Testis (tissue), 2 donors: ENCODE measurements around the gene ACTG2.

Source experiments
- CTCF ChIP-seq, 3 experiments: fragments of 450-650 bp in 2 of 3; fragments of 200-600 bp in 1 of 3; sonication (generic) in 1 of 3; IDR thresholded peaks; one replicate each; pipeline ENCODE4 v1.5.1; 2016 to 2019; ENCODE audit warnings: antibody characterized with exemption in 3 of 3, mild to moderate bottlenecking in 2 of 3, moderate library complexity in 1 of 3
- POLR2A ChIP-seq: fragments of 450-650 bp; IDR thresholded peaks from one replicate; pipeline ENCODE4 v1.6.1; 2017; ENCODE audit warnings: antibody characterized with exemption, mild to moderate bottlenecking, moderate library complexity

DNA sequence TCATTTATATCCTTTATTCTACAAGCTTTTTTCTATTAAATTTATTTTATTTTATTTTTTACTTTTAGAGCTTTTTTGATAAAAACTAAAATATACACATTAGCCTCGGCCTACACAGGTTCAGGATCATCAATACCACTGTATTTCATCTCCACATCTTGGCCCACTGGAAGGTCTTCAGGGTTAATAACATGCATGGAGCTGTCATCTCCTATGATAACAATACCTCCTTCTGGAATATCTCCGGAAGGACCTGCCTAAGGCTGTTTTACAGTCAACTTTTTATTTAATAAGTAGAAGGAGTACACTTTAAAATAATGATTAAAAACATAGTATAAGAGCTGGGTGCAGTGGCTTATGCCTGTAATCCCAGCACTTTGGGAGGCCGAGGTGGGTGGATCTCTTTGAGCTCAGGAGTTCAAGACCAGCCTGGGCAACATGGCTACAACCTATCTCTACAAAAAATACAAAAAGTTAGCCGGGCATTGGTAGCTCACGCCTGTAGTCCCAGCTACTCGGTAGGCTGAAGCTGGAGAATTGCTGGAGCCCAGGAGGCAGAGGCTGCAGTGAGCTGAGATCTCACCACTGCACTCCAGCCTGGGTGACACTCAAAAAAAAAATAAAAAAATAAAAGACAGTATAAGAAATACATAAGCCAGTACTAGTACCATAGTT is 18.2 kb downstream of the ACTG2 start:
- TF ChIP-seq CTCF (IDR thresholded peaks at IDR 0.05) (no peak), POLR2A (no peak)
